ENCODE data around the gene SEPTIN8. TPM values are rescaled to one million over a fixed set of nuclear protein-coding genes. Genes with fewer than 3 reads are reported as not detected.

Gene SEPTIN8
- total RNA-seq, 1 donor from 2014 or later, result 33.4 TPM

GRCh38 chr5:132766020-132766805 lies 10.8 kb downstream of the SEPTIN8 start:
- peak; percentile 30 for DNase-seq (ENCODE audit: low spot score)

- DNase-seq (ENCODE audit: low spot score), result peak; percentile 85
These were observed 11.6 kb downstream of the SEPTIN8 start for GRCh38 chr5:132765311-132766019.

- peak; percentile 39 for DNase-seq (ENCODE audit: low spot score)
These were observed 12.3 kb downstream of the SEPTIN8 start for GRCh38 chr5:132764671-132765238.

GRCh38 chr5:132764051-132764450 lies 13.0 kb downstream of the SEPTIN8 start:
- peak; percentile 73 for DNase-seq (ENCODE audit: low spot score)

GRCh38 chr5:132763181-132764036 lies 13.6 kb downstream of the SEPTIN8 start:
- peak; percentile 80 for DNase-seq (ENCODE audit: low spot score)

- DNase-seq (ENCODE audit: low spot score), result peak; percentile 82
These were observed 14.6 kb downstream of the SEPTIN8 start for GRCh38 chr5:132762246-132763000.

- peak; percentile 85 for DNase-seq (ENCODE audit: low spot score)
These were observed 15.5 kb downstream of the SEPTIN8 start for GRCh38 chr5:132761321-132762240.

GRCh38 chr5:132760601-132761317 lies 16.3 kb downstream of the SEPTIN8 start:
- DNase-seq (ENCODE audit: low spot score), result peak; percentile 64

GRCh38 chr5:132760049-132760420 lies 17.0 kb downstream of the SEPTIN8 start:
- DNase-seq (ENCODE audit: low spot score), result no peak

- DNase-seq (ENCODE audit: low spot score), result no peak
These were observed 17.7 kb downstream of the SEPTIN8 start for GRCh38 chr5:132759114-132760048.

- DNase-seq (ENCODE audit: low spot score), result no peak
These were observed 18.6 kb downstream of the SEPTIN8 start for GRCh38 chr5:132758451-132758850.

- DNase-seq (ENCODE audit: low spot score), result no peak
These were observed 20.5 kb downstream of the SEPTIN8 start for GRCh38 chr5:132756542-132756941.

GRCh38 chr5:132754947-132755346 lies 22.1 kb downstream of the SEPTIN8 start:
- DNase-seq (ENCODE audit: low spot score), result no peak

- DNase-seq (ENCODE audit: low spot score), result no peak
These were observed 22.9 kb downstream of the SEPTIN8 start for GRCh38 chr5:132754111-132754510.

- DNase-seq (ENCODE audit: low spot score), result no peak
These were observed 23.7 kb downstream of the SEPTIN8 start for GRCh38 chr5:132753135-132753987.

GRCh38 chr5:132752581-132753125 lies 24.4 kb downstream of the SEPTIN8 start:
- no peak for DNase-seq (ENCODE audit: low spot score)

Data from mesenteric fat pad (tissue), 1 donor.